ENCODE data around the gene HBQ1.
"Not testable (repeated sequence)": the region's sequence is repeated elsewhere in the genome, so short reads cannot be mapped to it uniquely, and the experiment has no call there.

The HBQ1 gene

GRCh38 chr16:211631-212180 lies 31.4 kb downstream of the HBQ1 start:
- DNase-seq: not testable (repeated sequence)

GRCh38 chr16:212999-213398 lies 32.7 kb downstream of the HBQ1 start:
- DNase-seq: peak; percentile 59

GRCh38 chr16:220021-220420 lies 39.8 kb downstream of the HBQ1 start:
- no peak for DNase-seq

GRCh38 chr16:228151-228851 lies 48.0 kb downstream of the HBQ1 start:
- no peak for DNase-seq

- peak; percentile 84 for DNase-seq
Measured at GRCh38 chr16:228852-229730, 48.8 kb downstream of the HBQ1 start, which contains the start of gene LUC7L. LUC7L (minus strand) TSS chr16:229449; CDS start chr16:229339, 110 bp downstream.

- no peak for DNase-seq
Measured at GRCh38 chr16:229731-230281, 49.5 kb downstream of the HBQ1 start.

GRCh38 chr16:230351-230750 lies 50.1 kb downstream of the HBQ1 start:
- not testable (repeated sequence) for DNase-seq
